Panc1 (cell line): ENCODE data around the gene BCL2L12.

ENCODE experiments used
- CTCF ChIP-seq: fragments of 450-650 bp; IDR thresholded peaks from 2 replicates; pipeline ENCODE4 v1.5.1; 2017; ENCODE audit warnings: mild to moderate bottlenecking
- POLR2AphosphoS5 ChIP-seq: IDR thresholded peaks from 2 replicates; pipeline ENCODE4 v1.6.1; 2012; ENCODE audit warnings: mild to moderate bottlenecking, low read depth, low read length, moderate library complexity
- SIN3A ChIP-seq: IDR thresholded peaks from 2 replicates; pipeline ENCODE4 v1.6.1; 2012; ENCODE audit warnings: low read depth, mild to moderate bottlenecking, low read length, moderate library complexity, borderline replicate concordance; ENCODE audit not compliant: insufficient read depth

GRCh38 chr19:49686503-49687088 lies 20.9 kb downstream of the BCL2L12 start:
- TF ChIP-seq CTCF, result no peak
- TF ChIP-seq POLR2AphosphoS5, result no peak
- TF ChIP-seq SIN3A, result no peak
